Calu3 (cell line): ENCODE measurements around the gene MAP4K2. TPM values are rescaled to one million over a fixed set of nuclear protein-coding genes. Genes with fewer than 3 reads are reported as not detected.

Experiments used
- BruUV-seq: library from RNA; stranded (reverse); fragments of 400-500 nt; replicated peaks from 2 replicates; lab custom pipeline; 2021; lab: Mats Ljungman, UMichigan
- CTCF ChIA-PET: fragments of 300-600 bp; sonication (Branson Sonifier 250); formaldehyde crosslinking; loops from one replicate; lab custom pipeline; 2022; ENCODE audit warnings: antibody characterized with exemption; lab: Charles Lee
- DNase-seq: peaks from one replicate; pipeline ENCODE4 v3.0.0; 2022
- H3K27ac Mint-ChIP-seq: one replicate; pipeline ENCODE4 v1.8.0; 2022; ENCODE audit warnings: mixed read lengths; ENCODE audit not compliant: unreplicated experiment
- H3K27me3 Mint-ChIP-seq: one replicate; pipeline ENCODE4 v1.8.0; 2022; ENCODE audit warnings: mixed read lengths; ENCODE audit not compliant: unreplicated experiment
- H3K36me3 Mint-ChIP-seq: one replicate; pipeline ENCODE4 v1.8.0; 2022; ENCODE audit warnings: mild to moderate bottlenecking, moderate library complexity, mixed read lengths; ENCODE audit not compliant: insufficient read depth, unreplicated experiment
- H3K4me1 Mint-ChIP-seq: one replicate; pipeline ENCODE4 v1.8.0; 2022; ENCODE audit warnings: mild to moderate bottlenecking, low read depth, mixed read lengths; ENCODE audit not compliant: unreplicated experiment
- H3K4me3 Mint-ChIP-seq: one replicate; pipeline ENCODE4 v1.8.0; 2022; ENCODE audit warnings: mild to moderate bottlenecking, low read depth, moderate library complexity, mixed read lengths; ENCODE audit not compliant: unreplicated experiment
- H3K9me3 Mint-ChIP-seq: one replicate; pipeline ENCODE4 v1.8.0; 2022; ENCODE audit warnings: low read depth, mixed read lengths; ENCODE audit not compliant: unreplicated experiment
- CTCF ChIP-seq: fragments of 200-600 bp; IDR thresholded peaks from one replicate; pipeline ENCODE4 v1.8.0; 2022; ENCODE audit warnings: antibody characterized with exemption; ENCODE audit not compliant: unreplicated experiment
- intact Hi-C: fragments of 100-400 bp; cut with micrococcal nuclease; formaldehyde crosslinking; loops from one replicate; pipeline ENCODE4 v1.10.0; 2022; ENCODE audit not compliant: unreplicated experiment
- total RNA-seq: library from RNA; stranded (reverse); gene quantifications from 2 replicates; pipeline ENCODE4 v1.2.3, GENCODE V29; 2022

The MAP4K2 gene
- total RNA-seq, 1 experiment from 2014 or later, result 17.4 TPM

DNA sequence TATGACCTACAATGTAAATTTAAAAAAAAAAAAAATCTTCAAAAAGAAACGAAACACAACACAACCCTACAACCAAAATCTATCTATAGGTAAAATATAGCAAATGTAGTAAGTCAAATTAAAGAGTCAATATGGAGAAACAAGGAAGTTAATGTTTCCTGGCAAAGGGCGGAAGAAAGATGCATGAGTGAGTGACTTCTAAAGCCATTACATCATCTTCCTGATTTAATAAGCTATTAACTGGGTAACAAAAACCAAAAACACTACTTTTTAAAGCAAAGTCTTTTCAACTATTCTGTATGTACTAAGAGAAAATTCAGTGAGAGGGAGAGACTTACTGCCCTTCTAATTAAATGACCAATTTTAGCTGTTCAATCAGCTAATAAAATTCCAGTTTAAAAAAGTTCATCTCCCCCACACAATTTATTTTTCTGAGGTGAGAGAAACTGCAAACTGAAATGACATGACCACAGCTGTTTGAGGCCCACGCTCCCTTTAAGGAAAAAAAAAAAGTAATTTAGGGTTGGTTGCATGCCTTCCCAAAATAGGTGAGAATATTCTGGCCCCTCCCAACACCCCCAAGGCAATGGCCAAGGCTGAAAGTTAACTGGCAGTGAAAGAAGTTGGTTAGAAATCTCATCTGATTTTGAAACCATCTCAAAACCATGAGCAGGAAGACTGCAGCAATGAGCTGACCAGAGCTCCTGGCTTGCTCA lies 30.6 kb downstream of the MAP4K2 start:
- H3K27ac Mint-ChIP-seq, result no peak overlapping the region
- H3K27me3 Mint-ChIP-seq, result no peaks in the 10 kb centered on the region
- no TSS peak for BruUV-seq
- H3K4me1 Mint-ChIP-seq, result peaks cover 40% of the 10 kb centered on the region
- no peaks in the 10 kb centered on the region for H3K9me3 Mint-ChIP-seq
- peaks cover 98% of the 10 kb centered on the region for H3K36me3 Mint-ChIP-seq
- no peak for DNase-seq
- TF ChIP-seq CTCF, result no peak
- intact Hi-C loops, result no loop called here
- no peak overlapping the region for H3K4me3 Mint-ChIP-seq
- CTCF ChIA-PET, result interaction anchor here (0.7 kb wide), 1 partner anchor 76 kb away, joined by 3 read pairs; no protein-coding TSS in a partner anchor

GRCh38 chr11:64771861-64772260 lies 31.2 kb downstream of the MAP4K2 start:
- CTCF ChIA-PET, result interaction anchor here (0.7 kb wide), 1 partner anchor 77 kb away, joined by 3 read pairs; no protein-coding TSS in a partner anchor
- H3K4me1 Mint-ChIP-seq, result peaks cover 39% of the 10 kb centered on the region
- no peak overlapping the region for H3K27ac Mint-ChIP-seq
- H3K36me3 Mint-ChIP-seq, result peaks cover 98% of the 10 kb centered on the region
- no peaks in the 10 kb centered on the region for H3K27me3 Mint-ChIP-seq
- TF ChIP-seq CTCF, result no peak
- DNase-seq, result no peak
- no peaks in the 10 kb centered on the region for H3K9me3 Mint-ChIP-seq
- H3K4me3 Mint-ChIP-seq, result no peak overlapping the region
- intact Hi-C loops, result no loop called here
- BruUV-seq, result no TSS peak

DNA sequence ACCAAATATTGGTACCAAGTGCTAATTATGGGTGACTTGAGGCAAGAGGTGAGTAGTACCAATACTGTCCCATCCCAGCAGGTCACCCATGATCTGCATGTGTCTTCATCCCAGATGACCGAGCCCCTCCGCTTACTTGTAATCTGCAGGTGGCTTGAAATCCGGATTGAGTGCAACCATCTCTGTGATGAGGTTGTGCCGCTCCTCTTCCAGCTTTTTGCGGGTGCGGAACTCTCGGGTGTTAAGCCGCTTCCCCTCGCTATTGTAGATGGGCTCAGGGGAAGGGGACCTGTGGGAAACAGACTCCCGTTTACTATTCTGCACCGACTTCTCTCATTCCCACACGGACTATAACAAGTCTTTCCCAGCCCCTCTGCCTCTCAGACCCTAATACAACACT lies 32.9 kb downstream of the MAP4K2 start:
- H3K27ac Mint-ChIP-seq, result no peak overlapping the region
- CTCF ChIA-PET, result no interaction called here
- no peaks in the 10 kb centered on the region for H3K9me3 Mint-ChIP-seq
- no TSS peak for BruUV-seq
- peaks cover 26% of the 10 kb centered on the region for H3K4me1 Mint-ChIP-seq
- peaks cover 98% of the 10 kb centered on the region for H3K36me3 Mint-ChIP-seq
- H3K27me3 Mint-ChIP-seq, result no peaks in the 10 kb centered on the region
- intact Hi-C loops, result no loop called here
- no peak for DNase-seq
- H3K4me3 Mint-ChIP-seq, result no peak overlapping the region
- no peak for TF ChIP-seq CTCF

- Mint-ChIP-seq H3K27me3 (no peaks in the 10 kb centered on the region), H3K9me3 (no peaks in the 10 kb centered on the region), H3K4me1 (peaks cover 28% of the 10 kb centered on the region), H3K4me3 (no peak overlapping the region), H3K27ac (no peak overlapping the region), H3K36me3 (peaks cover 98% of the 10 kb centered on the region)
- no TSS peak for BruUV-seq
- no peak for TF ChIP-seq CTCF
- intact Hi-C loops, result no loop called here
- DNase-seq, result no peak
- CTCF ChIA-PET, result no interaction called here
These were observed 33.7 kb downstream of the MAP4K2 start for GRCh38 chr11:64769283-64769682.
